IPS-18c (cell line): ENCODE data around the gene MAD1L1.

ENCODE experiments used
- H3K4me3 ChIP-seq: 2 replicates; pipeline ENCODE4 v1.7.0; 2013; ENCODE audit warnings: low read depth, mild to moderate bottlenecking, low read length, moderate library complexity; ENCODE audit not compliant: insufficient read depth
- H3K9me3 ChIP-seq: one replicate; pipeline ENCODE4 v1.6.1; 2013; ENCODE audit warnings: mild to moderate bottlenecking, low read length, moderate library complexity; ENCODE audit not compliant: control insufficient read depth, insufficient read depth

Gene MAD1L1

DNA sequence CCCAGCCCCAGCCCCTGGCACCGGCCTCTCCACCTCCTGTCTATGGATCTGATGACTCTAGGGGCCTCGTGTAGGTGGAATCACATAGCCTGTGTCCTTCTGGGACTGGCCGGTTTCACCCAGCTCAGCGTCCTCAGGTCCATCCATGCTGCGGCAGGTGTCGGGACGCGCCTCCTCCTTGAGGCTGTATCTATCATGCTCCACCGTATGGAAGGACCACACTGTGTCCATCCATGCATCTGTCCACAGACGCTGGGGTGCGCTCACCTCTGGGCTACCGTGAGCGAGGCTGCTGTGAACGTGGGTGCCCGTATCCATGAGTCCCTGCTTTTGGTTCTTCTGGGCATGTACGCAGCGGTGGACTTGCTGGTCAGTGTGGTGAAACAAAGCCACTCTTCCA, 281.1 kb downstream of the MAD1L1 start:
- Histone ChIP-seq H3K9me3 (no peaks in the 10 kb centered on the region), H3K4me3 (no peak overlapping the region)

DNA sequence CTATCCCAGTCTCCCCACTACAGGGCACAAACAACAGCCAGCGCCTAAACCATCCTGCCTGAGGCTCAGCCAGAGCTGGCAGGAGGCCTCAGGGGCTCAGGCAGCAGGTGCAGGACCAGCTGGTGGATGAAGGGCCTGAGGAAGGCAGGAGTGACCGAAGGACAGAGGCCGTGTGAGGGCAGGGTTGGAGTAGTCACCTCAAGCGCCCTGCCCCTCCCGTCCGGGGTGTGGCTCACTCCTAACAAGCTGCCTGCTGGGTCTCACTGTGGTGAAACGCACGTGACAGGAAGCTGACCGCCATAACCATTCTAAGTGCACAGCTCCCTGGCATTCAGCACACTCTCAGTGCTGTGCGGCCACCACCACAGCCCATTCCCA, 281.6 kb downstream of the MAD1L1 start:
- no peaks in the 10 kb centered on the region for H3K9me3 ChIP-seq
- no peak overlapping the region for H3K4me3 ChIP-seq

DNA sequence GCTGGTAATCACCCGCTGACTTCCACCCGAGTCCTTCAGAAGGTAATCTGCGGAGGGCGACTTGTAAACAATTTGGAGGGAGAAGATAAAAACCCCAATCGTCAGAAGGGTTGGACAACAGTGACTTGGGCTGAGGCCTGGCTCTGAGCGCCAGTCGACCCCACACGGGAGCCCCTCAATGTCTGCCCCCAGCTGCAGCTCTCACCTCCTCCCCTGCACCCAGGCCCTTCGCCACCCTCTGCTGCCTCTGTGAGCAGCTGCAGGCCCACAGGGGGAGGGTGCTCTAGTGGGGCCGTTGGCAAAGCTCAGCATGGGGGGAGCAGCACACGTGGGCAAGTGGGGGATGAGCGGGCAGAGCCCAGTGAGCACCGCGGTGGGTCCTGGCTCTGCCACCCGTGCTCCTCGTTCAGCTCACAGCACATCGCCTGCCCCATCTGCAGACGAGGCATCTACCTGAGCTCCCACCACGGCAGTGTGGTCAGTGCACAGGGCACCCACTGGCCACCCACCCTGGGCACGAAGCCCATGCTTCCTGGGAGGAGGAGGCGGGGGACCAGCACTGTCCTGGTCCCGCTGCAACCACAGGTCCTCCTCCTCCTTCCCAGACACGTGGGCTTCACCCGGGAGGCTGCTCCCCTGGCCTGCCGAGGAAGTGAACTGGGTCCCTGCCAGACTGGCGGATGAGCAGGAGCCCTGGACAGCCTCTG, 282.1 kb downstream of the MAD1L1 start:
- H3K4me3 ChIP-seq = no peak overlapping the region

DNA sequence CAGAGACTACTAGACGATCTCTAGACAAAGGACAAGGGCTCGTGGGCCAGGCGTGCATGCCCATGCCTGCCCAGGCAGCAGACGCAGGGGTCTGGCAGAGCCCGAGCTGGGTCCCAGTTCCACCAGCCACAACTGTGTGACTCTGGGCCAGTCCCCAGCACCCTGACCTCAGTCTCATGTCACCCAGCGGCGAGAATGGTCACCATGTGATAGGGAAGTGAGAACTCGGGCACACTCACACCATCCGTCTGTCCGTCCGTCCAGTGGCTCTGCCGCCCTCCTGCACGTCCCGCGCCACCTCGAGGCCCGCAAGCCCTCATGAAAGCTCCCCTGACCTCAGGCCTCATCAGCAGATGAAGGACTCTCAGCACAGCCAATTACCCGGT, 282.7 kb downstream of the MAD1L1 start:
- no peaks in the 10 kb centered on the region for H3K9me3 ChIP-seq
- no peak overlapping the region for H3K4me3 ChIP-seq

More for the DNA sequence above, 282.1 kb downstream of the MAD1L1 start:
- no peaks in the 10 kb centered on the region for H3K9me3 ChIP-seq

DNA sequence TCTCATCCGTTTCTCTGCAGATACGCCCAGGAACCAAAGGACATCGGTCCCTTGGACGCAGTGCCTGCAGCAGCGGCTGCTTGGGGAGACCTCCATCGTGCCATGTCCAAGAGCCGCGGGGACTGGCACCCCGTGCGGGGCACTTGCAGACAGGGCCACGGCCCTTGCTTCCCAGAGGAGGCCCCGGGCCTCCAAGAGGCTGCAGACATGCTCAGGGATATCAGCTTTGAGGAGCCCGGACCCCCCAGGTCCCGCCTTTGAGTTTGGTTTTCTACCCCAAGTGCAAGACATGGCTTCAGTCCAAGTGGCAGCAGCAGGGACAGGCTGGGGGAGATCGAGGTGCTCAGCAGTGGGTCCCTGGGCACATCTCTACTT, 283.1 kb downstream of the MAD1L1 start:
- H3K9me3 ChIP-seq = no peaks in the 10 kb centered on the region

DNA sequence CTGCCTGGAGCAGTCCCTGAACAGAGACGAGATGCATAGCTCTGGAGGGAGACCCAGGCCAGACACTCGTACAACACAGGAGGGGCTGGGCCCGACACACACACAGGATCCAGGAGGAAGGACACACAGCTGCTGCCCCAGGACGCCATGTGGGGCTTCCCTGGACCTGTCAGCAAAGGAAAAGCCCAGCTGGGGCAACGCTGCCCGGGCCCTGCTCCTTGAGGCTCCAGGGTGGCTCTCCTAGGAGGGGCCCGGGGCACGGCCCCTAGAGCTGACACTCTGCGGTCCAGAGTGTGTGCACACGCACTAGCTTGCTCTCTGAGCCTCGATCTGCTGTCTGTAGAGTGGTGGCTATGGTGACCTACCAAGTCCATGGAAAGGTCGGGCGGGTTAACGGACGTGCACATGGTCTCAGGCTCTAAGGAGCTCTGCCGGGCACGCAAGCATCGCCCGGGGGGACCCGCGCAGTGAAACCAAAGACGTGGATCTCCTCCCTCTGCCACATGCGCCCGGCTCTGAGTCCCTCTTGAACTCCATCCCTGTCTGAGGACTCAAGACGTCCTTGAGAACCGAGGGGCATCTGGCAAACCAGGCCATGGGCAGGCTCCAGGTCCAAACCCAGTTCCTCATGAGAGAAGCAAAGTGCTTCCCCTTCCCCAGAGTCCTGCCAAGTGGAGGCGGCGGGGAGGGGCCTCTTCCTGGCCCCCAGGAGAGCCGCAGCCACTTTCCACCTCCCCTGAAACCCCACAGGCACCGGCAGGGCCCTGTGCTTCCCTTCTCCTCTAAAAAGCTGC, 283.7 kb downstream of the MAD1L1 start:
- no peak overlapping the region for H3K4me3 ChIP-seq
- H3K9me3 ChIP-seq = no peaks in the 10 kb centered on the region

More for the DNA sequence above, 283.1 kb downstream of the MAD1L1 start:
- no peak overlapping the region for H3K4me3 ChIP-seq

DNA sequence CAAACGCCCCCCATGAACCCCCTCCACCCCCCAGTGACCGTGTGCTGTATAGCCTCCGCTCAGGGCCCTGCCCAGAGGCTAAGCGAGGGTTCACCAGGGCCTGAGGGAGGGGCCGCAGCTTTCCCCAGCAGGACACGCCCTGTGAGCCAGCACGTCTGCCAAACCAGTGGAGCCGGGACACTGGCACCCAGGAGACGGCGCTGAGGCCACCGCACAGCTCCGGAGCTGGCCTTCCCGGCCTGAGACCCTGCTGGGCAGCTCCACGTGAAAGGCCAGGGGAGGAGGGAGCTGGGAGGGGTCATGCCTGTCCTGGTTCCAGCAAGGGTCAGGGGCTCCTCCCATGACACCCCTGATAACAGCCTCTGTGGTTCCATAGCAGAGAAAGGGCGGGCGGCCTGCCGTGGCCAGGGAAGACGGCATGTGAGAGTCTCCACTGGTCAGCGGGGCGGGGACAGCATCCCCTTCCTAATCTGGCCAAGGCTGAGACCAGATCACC, 284.4 kb downstream of the MAD1L1 start:
- H3K4me3 ChIP-seq = no peak overlapping the region
- H3K9me3 ChIP-seq = no peaks in the 10 kb centered on the region

DNA sequence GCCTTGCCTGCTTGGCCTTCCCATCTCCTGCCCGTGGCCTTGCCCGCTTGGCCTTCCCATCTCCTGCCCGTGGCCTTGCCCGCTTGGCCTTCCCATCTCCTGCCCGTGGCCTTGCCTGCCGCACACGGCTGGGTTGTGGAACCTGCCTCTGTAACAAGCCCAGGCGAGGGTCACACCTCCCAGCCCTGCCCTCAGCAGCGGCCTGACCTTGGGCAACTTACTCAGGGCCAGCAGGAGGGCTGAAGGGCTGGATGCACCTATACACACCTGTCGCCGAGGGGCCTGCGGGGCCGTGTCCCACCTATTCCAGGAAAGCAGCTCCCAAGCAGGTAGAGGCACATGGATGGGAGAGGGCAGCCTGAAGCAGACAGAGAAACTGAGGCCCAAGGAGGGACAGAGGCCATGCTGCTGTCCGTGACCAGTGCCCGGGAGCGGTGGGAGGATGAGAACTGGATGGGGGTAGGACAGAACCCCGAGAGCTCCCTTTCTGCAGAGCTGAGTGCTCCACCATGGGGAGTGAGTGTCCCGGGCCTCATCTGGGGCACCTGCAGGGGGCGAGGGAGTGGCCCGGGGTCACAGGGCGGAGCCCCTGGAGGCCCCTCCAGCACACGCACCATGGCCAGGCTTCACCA, 285.0 kb downstream of the MAD1L1 start:
- no peak overlapping the region for H3K4me3 ChIP-seq
- H3K9me3 ChIP-seq = no peaks in the 10 kb centered on the region

DNA sequence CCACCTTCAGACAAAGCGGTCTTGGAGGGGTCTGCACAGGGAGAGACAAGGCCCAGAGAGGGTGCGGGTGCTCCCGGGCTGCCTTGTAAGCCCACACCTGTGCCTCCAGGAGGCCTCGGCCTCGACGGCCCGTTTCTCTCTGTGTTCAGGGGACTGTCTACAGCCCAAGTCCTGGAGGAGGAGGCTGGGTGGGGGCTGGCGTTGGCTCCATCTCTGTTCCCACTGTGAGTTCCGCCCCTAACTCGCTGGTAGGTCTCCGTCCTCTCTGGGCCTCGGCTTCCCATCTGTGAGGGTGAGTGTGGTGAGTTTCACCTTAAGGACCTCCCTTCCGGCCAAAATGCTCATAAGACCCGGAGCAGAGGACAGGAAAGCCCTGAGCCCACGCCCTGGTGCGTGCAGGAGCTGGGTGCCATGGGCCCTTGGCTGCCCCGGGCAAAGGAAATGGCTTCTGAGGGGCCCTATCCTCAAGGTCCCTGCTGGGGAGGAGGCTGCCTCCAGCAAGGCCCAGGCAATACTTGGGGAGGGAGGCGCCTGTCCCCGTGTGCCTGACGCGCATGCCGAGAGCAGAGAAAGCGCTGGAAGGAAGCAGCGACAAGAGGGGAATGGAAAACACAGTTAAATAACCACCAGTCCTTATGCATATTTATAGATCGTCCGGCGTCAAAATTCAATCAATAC, 285.8 kb downstream of the MAD1L1 start:
- Histone ChIP-seq H3K4me3 (no peak overlapping the region; the same call in 1 of the 2 replicates), H3K9me3 (no peaks in the 10 kb centered on the region)

DNA sequence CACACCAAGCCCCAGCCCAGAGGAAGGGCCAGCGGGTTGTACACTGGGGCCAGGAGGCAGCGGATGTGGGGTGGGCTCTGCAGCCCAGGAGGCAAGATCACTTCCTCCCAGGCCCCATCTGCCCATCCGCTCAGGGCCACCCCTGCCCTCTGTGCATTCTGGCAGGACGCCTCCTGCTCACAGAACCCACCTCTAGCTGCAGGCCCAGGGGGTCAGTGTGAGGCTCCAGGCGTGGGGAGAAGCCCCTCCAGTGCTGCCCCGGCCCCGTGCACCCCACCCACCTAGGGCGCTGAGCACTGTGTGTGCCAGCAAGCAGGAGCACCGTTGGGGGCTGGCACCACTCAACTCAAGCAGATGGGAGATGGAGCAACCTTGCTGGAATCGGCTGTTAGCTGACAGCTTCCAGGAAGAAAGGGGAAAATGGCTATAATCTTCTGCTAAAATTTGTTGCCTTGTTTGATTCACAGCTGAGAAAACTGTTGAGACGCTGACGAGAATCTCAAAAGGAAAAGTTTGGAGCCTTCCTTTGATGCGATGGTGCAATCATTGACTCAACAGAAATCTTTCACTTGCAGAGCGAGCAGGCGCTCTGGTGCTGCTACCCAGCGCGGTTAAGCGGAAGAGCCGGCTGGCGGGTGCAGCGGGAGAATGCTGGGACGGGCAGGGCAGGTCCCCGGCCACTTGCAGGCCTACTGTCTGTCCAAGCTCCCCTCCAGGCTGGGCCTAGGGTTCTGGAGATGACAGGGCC, 286.5 kb downstream of the MAD1L1 start:
- no peaks in the 10 kb centered on the region for H3K9me3 ChIP-seq

DNA sequence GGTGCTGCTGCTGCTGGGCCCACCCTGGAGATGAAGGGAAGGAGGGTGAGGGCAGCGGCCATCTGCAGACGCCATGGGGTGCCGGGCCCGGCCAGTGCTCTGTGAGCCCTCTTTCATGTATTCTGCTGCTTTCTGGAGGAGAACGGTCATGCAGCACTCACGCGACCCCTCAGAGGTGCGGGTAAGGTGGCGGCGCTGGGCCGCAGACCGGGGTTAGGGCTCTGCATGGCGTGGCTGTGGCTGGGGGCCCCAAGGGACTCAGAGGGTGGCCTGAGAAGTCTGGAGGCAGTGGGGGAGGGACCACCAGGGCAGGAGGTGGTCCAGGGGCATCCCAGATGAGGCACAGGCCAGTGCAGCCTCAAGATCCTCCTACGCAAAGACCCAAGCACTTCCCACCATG, 287.2 kb downstream of the MAD1L1 start:
- H3K9me3 ChIP-seq = no peaks in the 10 kb centered on the region
- H3K4me3 ChIP-seq = no peak overlapping the region

More for the DNA sequence above, 286.5 kb downstream of the MAD1L1 start:
- H3K4me3 ChIP-seq = no peak overlapping the region

DNA sequence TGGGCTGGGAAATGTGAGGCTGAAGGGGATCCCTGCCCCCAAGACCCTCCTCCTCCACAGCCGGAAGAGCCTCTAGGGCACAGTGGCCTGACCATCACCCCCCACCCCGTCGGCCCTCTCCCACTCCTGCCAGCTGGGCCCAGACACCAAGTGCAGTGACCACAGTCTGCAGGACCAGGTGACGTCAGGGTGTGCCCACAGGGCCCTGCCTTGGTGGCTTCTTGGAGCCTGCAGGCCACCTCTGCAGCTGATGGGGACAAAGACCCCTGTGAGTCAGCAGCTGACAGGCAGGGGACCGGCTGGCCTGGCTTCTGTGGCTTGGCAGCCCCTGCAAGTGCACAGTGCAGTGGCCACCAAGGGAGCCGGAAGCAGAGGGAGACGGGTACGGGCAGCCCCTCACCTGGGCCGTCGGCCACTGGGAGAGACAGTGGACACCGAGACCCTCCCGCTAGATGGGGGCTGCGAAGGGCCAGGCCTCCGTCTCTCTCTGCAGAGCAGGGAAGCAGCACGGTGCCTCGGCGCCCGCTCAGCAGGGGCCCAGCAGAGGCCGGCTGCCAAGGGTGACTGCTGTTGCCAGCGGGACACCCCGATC, 288.0 kb downstream of the MAD1L1 start:
- Histone ChIP-seq H3K9me3 (peaks cover 2% of the 10 kb centered on the region), H3K4me3 (no peak overlapping the region)

DNA sequence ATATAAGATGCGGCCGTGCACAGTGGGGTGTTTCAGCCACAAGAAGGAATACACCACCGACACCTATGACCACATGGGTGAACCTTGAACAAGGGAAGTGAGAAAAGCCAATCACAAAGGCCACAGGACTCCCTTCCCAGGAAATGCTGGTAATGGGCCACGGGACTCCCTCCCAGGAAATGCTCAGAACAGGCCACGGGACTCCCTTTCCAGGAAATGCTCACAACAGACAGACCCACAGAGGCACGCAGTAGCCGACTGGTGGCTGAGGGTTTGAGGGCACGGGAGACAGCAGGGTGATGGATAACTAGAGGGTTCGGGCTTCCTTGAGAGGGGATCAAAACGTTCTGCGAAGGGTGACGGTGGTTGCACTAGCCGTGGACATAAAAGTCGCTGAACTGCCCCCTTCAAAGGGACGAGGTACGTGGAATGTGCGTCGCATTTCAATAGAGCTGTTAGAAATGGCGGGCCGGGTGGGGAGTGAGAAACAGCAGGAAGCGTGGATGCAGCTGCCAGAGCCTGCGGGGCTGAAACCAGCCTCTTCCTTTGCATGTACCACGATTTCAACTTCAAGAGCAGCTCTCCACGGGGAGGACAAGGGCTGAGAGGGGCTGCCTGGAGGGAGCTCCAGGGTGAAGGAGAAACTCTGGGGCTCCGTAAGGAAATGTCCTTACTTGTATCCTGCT, 288.7 kb downstream of the MAD1L1 start:
- Histone ChIP-seq H3K4me3 (no peak overlapping the region), H3K9me3 (peaks cover 2% of the 10 kb centered on the region)

DNA sequence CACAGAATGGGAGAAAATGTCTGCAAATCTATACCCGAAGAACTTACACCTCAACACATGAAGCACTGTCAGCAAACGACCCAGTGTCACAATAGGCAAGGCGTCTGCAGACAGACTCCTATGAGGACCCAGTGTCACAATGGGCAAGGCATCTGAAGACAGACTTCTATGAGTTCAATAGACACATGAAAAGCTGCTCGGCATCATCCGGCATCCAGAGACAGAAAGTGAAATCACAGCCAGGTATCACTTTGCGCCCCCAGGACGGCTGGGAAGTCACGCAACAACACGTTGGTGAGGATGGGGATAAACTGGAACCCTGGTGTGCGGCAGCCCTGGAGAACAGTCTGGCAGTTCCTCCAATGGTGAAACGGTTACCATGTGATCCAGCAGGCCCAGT, 289.4 kb downstream of the MAD1L1 start:
- Histone ChIP-seq H3K9me3 (peaks cover 2% of the 10 kb centered on the region), H3K4me3 (no peak overlapping the region)

DNA sequence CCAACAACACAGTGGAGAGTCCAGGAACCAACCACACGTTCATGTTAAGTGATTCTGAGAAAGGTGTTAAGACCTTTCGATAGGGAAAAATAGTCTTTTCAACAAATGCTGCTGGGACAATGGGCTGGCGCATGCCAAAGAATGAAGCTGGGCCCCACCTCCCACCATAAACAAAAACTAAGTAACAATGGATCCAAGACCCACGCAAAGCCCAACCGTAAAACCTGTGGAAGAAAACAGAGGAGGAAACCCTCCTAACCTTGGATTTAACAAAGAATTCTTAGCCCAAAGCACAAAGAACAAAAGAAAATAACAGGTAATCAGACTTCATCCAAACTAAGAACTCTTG, 289.8 kb downstream of the MAD1L1 start:
- peaks cover 4% of the 10 kb centered on the region for H3K9me3 ChIP-seq
- no peak overlapping the region for H3K4me3 ChIP-seq

DNA sequence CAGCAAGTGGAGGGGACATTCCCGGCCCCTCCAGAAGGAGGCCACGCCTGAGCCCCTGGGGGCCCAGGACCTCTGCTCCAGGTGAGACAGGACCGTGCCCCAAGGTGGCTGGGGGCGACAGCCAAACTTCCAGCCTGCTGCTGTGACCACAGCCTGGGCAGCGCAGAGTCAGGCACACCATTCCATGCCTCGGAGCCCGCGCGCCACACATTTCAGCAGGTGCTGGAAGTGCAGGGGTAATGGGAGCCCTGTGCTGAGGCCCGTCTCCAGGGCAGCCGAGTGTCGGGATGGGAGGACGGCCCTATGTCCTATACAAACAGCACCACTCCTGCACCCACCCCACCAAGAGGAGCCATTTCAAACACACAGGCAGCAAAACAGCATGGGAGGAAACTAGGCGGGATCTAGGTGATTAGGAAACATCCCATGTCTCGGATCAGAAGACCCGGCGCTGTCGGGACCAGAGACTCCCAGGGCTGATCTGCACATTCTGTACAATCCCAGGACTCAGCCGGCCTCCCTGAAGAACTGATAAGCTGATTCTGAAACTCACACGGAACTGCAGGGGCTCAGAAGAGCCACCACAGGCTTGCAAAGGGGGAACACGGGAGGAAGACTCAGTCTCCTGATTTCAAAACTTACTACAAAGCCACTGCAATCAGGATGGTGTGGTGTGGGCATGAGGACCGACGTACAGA, 290.4 kb downstream of the MAD1L1 start:
- Histone ChIP-seq H3K9me3 (peaks cover 4% of the 10 kb centered on the region), H3K4me3 (no peak overlapping the region)
